Astrocyte of the hippocampus (primary cell): ENCODE measurements around the gene FOSB.

Experiments used
- DNase-seq: peaks from one replicate; pipeline ENCODE4 v3.0.0; 2011; ENCODE audit warnings: low read depth, low spot score

The FOSB gene

GRCh38 chr19:45524575-45525129, 56.9 kb downstream of the FOSB start:
- peak; percentile 35 for DNase-seq
